ENCODE measurements around the gene ANXA10.
"Not testable (repeated sequence)": the region's sequence is repeated elsewhere in the genome, so short reads cannot be mapped to it uniquely, and the experiment has no call there.

The ANXA10 gene

GRCh38 chr4:168118116-168118655 is 25.8 kb downstream of the ANXA10 start:
- FAIRE-seq, result no peak
- DNase-seq (ENCODE audit: low spot score), result no peak

GRCh38 chr4:168119100-168119499 is 26.8 kb downstream of the ANXA10 start:
- FAIRE-seq (no peak), DNase-seq (ENCODE audit: low spot score) (no peak)

GRCh38 chr4:168119890-168120289 is 27.6 kb downstream of the ANXA10 start:
- FAIRE-seq (no peak), DNase-seq (ENCODE audit: low spot score) (no peak)

GRCh38 chr4:168120811-168121210 is 28.5 kb downstream of the ANXA10 start:
- FAIRE-seq, result no peak
- DNase-seq (ENCODE audit: low spot score), result no peak

GRCh38 chr4:168124008-168124641 is 31.8 kb downstream of the ANXA10 start:
- DNase-seq (ENCODE audit: low spot score) (peak; percentile 14), FAIRE-seq (no peak)

GRCh38 chr4:168126952-168127351 is 34.6 kb downstream of the ANXA10 start:
- FAIRE-seq, result no peak
- no peak for DNase-seq (ENCODE audit: low spot score)

- FAIRE-seq, result no peak
These were observed 36.3 kb downstream of the ANXA10 start for GRCh38 chr4:168128601-168129000.

GRCh38 chr4:168129046-168129772 is 36.9 kb downstream of the ANXA10 start:
- DNase-seq (ENCODE audit: low spot score) (no peak), FAIRE-seq (no peak)

More at GRCh38 chr4:168128601-168129000, 36.3 kb downstream of the ANXA10 start:
- DNase-seq (ENCODE audit: low spot score), result no peak

- FAIRE-seq, result no peak
- DNase-seq (ENCODE audit: low spot score), result no peak
These were observed 37.5 kb downstream of the ANXA10 start for GRCh38 chr4:168129802-168130201.

GRCh38 chr4:168131196-168131595 is 38.9 kb downstream of the ANXA10 start:
- FAIRE-seq (no peak), DNase-seq (ENCODE audit: low spot score) (no peak)

- FAIRE-seq (no peak), DNase-seq (ENCODE audit: low spot score) (no peak)
These were observed 42.3 kb downstream of the ANXA10 start for GRCh38 chr4:168134651-168135050.

- FAIRE-seq; DNase-seq (ENCODE audit: low spot score): not testable (repeated sequence)
These were observed 43.5 kb downstream of the ANXA10 start for GRCh38 chr4:168135860-168136259.

- not testable (repeated sequence) for DNase-seq (ENCODE audit: low spot score); FAIRE-seq
These were observed 45.4 kb downstream of the ANXA10 start for GRCh38 chr4:168137695-168138094.

GRCh38 chr4:168138143-168138542 is 45.8 kb downstream of the ANXA10 start:
- DNase-seq (ENCODE audit: low spot score) (peak; percentile 83), FAIRE-seq (peak; percentile 82)

GRCh38 chr4:168139336-168139735 is 47.0 kb downstream of the ANXA10 start:
- peak; percentile 71 for FAIRE-seq
- DNase-seq (ENCODE audit: low spot score), result peak; percentile 51

- FAIRE-seq (no peak), DNase-seq (ENCODE audit: low spot score) (no peak)
These were observed 49.4 kb downstream of the ANXA10 start for GRCh38 chr4:168141733-168142132.

- no peak for DNase-seq (ENCODE audit: low spot score)
- FAIRE-seq, result peak; percentile 61
These were observed 51.3 kb downstream of the ANXA10 start for GRCh38 chr4:168143601-168144000.

GRCh38 chr4:168150420-168151050 is 58.2 kb downstream of the ANXA10 start:
- DNase-seq (ENCODE audit: low spot score), result no peak
- no peak for FAIRE-seq

GRCh38 chr4:168151327-168151726 is 59.0 kb downstream of the ANXA10 start:
- FAIRE-seq, result no peak
- DNase-seq (ENCODE audit: low spot score), result no peak

GRCh38 chr4:168152837-168153500 is 60.6 kb downstream of the ANXA10 start:
- no peak for FAIRE-seq
- DNase-seq (ENCODE audit: low spot score), result no peak

- DNase-seq (ENCODE audit: low spot score) (peak; percentile 8), FAIRE-seq (peak; percentile 31)
These were observed 61.5 kb downstream of the ANXA10 start for GRCh38 chr4:168153596-168154440.
